Activated CD4-positive, alpha-beta memory T cell treated with anti-CD3 and anti-CD28 coated beads for 36 hours (primary cell): ENCODE measurements around the gene EML1. TPM values are rescaled to one million over a fixed set of nuclear protein-coding genes. Genes with fewer than 3 reads are reported as not detected.
A peak's percentile ranks its signal among the peaks of the same experiment; 100 is the strongest.

Experiments
- CTCF ChIA-PET: fragments of 350-600 bp; sonication (Branson Sonifier 250); formaldehyde crosslinking; loops from one replicate; lab custom pipeline; 2021; ENCODE audit warnings: antibody characterized with exemption, inconsistent platforms; lab: Charles Lee
- POLR2A ChIA-PET: fragments of 350-600 bp; sonication (Branson Sonifier 250); formaldehyde crosslinking; loops from one replicate; lab custom pipeline; 2021; ENCODE audit warnings: antibody characterized with exemption; lab: Charles Lee
- DNase-seq: peaks from one replicate; pipeline ENCODE4 v3.0.0-alpha.2; 2020
- H3K27ac Mint-ChIP-seq: one replicate; pipeline ENCODE4 v1.8.0; 2021; ENCODE audit warnings: mixed read lengths
- H3K27me3 Mint-ChIP-seq: one replicate; pipeline ENCODE4 v1.8.0; 2021; ENCODE audit warnings: mixed read lengths
- H3K36me3 Mint-ChIP-seq: one replicate; pipeline ENCODE4 v1.8.0; 2021; ENCODE audit warnings: mixed read lengths
- H3K4me1 Mint-ChIP-seq: one replicate; pipeline ENCODE4 v1.8.0; 2021; ENCODE audit warnings: low read depth, mixed read lengths
- H3K4me3 Mint-ChIP-seq: one replicate; pipeline ENCODE4 v1.8.0; 2021; ENCODE audit warnings: mild to moderate bottlenecking, mixed read lengths
- H3K9me3 Mint-ChIP-seq: one replicate; pipeline ENCODE4 v1.8.0; 2021; ENCODE audit warnings: mixed read lengths
- intact Hi-C: fragments of 100-400 bp; cut with micrococcal nuclease; formaldehyde crosslinking; loops from one replicate; pipeline ENCODE4 v1.15.1; 2023
- total RNA-seq, 2 experiments: library from RNA; stranded (reverse); gene quantifications; one replicate each; pipeline ENCODE4 v1.2.3, GENCODE V29; 2021

EML1 gene
- total RNA-seq, 2 experiments from 2014 or later, result 1.5 to 1.9 TPM

DNA sequence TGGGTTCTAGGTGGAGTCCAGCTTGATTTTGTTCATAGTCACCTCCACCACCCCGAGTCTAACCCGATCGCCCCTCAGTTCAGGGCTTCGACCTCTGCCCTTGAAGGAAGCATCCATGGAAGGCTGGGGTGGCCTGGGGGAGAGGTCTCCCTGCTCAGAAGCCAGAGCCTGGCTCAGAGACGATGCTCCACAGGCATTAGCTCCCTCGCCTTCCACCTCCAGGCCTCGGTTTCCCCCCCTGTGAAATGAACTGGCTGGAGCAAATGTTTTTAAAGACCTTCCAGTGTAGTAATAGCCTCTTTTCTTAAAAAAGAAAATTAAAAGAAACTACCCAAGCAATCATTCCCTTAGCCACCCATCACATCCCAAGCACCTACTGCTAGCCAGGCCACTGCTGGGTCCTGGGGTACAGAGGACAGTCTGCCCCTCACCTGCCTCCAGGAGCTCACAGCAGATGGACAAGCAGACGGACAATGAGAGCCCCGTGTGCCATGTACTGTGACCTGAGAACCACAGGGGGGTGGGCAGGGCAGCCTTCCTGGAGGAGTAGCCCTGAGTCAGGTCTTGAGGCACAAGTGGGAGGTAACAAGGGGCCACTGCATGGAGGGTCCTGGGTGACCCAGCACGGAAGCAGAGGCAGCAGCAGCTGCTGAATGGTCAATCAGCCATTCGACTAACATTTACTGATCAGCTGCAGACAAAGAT, 42.3 kb upstream of the EML1 start:
- Mint-ChIP-seq H3K36me3 (no peaks in the 10 kb centered on the region), H3K4me1 (peaks cover 18% of the 10 kb centered on the region), H3K27me3 (peaks cover 37% of the 10 kb centered on the region), H3K9me3 (no peaks in the 10 kb centered on the region), H3K4me3 (no peak overlapping the region), H3K27ac (no peak overlapping the region)
- CTCF ChIA-PET, result no interaction called here
- DNase-seq, result no peak
- intact Hi-C loops, result no loop called here
- POLR2A ChIA-PET, result no interaction called here

DNA sequence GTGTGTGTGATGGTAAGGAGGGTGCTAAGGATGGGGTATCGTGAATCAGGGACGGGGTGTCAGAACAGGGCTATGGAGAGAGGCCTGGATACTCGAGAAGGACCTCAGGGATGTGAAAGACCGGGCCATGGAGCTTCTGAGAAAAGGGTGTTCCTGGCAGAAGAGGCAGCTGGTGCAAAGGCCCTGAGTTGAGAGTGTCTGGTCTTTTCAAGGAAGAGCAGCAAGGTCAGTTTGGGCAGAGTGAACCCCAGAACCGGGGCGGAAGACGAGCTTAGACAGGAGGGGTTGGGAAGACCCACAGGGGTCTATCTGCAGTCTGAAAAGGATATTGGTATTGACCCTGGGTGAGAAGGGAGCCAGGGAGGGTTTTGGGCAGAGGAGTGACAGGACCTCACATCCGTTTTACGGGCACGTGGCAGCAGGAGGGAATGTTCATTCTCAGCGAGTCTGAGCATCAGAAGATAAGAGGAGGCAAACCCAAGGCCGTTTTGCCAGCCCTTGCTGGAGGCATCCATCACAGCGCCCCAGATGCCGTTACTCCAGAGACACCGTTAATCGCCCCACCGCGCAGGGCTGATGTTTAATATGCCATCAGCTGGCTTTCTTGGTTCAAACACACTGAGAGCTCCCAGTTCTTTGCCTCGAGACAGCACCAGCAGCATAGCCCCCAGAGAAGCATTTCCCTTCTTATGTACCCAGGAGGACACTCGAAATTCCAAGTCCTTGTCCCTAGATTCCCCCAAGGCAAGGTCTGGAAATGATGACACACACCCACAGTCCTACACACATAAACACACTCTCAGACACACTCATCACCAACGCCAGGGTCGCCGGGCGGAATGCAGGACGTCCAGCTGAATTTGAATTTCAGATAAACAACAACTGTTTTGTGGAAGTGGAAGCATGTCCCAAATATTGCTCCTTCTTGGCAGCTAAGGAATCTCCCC, 41.4 kb upstream of the EML1 start:
- ChIA-PET POLR2A (no interaction called here), CTCF (interaction anchor here (1.3 kb wide), 1 partner anchor 22 kb away, joined by 3 read pairs; no protein-coding TSS in a partner anchor)
- Mint-ChIP-seq H3K4me1 (peaks cover 14% of the 10 kb centered on the region), H3K9me3 (no peaks in the 10 kb centered on the region), H3K27ac (no peak overlapping the region), H3K27me3 (peaks cover 43% of the 10 kb centered on the region), H3K36me3 (no peaks in the 10 kb centered on the region), H3K4me3 (no peak overlapping the region)
- intact Hi-C loops, result no loop called here
- no peak for DNase-seq

DNA sequence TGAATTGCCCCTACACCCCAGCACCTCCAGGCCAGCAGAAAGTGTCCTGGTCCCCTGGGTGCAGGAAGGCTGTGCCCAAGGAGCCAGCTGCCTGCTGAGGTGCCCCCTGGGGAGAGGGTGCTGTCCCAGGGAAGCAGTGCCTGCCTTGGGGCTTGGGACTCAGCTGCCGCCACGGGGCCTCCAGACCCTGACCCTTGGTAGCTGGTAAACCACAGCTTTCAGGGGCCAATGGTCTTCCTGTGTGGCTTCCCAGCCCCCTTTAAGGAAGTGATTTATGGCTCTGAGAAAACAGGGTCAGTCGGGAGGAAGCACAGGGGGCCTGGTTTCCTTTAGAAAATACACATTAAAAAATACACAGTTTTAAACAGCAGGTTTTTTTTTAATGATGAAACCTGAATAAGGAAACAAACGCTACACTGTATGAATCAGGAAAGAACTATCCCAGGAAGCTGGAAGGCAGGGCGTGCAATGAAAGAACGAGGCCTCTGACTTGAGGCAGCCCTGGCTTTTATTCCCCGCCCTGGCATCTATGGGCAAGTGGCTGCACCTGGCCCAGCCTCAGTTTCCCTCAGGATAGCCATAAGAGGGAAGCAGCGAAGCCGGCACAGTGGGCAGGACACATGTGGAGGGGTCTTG, 40.6 kb upstream of the EML1 start:
- intact Hi-C loops, result no loop called here
- ChIA-PET POLR2A (no interaction called here), CTCF (interaction anchor here (1.3 kb wide), 1 partner anchor 23 kb away, joined by 3 read pairs; no protein-coding TSS in a partner anchor)
- DNase-seq, result no peak
- H3K27ac Mint-ChIP-seq, result no peak overlapping the region
- H3K4me3 Mint-ChIP-seq, result no peak overlapping the region
- H3K9me3 Mint-ChIP-seq, result no peaks in the 10 kb centered on the region
- no peaks in the 10 kb centered on the region for H3K36me3 Mint-ChIP-seq
- H3K27me3 Mint-ChIP-seq, result peaks cover 43% of the 10 kb centered on the region
- H3K4me1 Mint-ChIP-seq, result peaks cover 14% of the 10 kb centered on the region

DNA sequence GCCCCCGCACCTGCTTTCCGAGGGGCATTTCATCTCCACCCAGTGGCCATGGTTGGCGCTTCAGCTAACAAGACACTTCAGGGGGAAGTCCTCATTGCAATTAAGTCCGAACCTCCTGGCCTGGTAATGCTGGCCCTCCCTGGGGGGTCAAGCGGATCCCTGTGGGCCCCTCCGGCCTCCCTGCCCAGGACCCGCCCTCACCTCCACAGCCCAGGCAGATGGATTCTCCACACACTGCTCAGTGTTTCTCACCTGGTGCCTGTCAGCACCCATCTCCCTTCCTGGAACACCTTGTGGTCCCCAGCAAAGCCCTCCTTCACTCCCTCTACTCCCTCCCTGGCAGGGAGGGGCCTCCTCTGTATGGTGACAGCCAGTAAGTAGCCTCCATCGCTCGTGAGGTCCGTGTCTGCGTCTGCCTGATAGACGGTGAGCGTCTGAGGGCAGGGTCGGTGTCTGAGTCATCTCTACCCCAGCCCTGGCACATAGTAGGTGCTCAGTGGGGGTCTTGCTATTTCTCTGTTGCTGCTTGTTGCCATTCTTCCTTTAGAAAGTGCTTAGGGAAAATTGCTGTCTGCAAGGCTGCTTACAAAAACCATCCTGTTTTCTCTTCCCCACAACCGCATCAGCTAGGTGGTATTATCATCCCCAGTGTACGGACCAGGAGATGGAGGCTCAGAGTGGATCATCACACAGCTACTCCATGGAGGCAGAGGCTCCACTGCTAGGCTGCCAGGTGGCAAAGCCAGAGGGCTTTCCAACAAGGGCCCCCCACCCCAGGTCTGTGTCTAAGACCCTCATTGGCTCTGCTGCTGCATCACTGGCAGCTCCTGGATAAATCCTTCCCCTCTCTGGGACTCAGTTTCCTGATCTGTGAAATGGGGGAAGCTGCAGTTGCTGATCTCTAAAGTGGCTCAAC, 39.7 kb upstream of the EML1 start:
- Mint-ChIP-seq H3K4me1 (peaks cover 23% of the 10 kb centered on the region), H3K36me3 (no peaks in the 10 kb centered on the region), H3K9me3 (no peaks in the 10 kb centered on the region), H3K4me3 (no peak overlapping the region), H3K27ac (no peak overlapping the region), H3K27me3 (peaks cover 43% of the 10 kb centered on the region)
- no peak for DNase-seq
- intact Hi-C loops, result no loop called here
- POLR2A ChIA-PET, result no interaction called here
- CTCF ChIA-PET, result no interaction called here

DNA sequence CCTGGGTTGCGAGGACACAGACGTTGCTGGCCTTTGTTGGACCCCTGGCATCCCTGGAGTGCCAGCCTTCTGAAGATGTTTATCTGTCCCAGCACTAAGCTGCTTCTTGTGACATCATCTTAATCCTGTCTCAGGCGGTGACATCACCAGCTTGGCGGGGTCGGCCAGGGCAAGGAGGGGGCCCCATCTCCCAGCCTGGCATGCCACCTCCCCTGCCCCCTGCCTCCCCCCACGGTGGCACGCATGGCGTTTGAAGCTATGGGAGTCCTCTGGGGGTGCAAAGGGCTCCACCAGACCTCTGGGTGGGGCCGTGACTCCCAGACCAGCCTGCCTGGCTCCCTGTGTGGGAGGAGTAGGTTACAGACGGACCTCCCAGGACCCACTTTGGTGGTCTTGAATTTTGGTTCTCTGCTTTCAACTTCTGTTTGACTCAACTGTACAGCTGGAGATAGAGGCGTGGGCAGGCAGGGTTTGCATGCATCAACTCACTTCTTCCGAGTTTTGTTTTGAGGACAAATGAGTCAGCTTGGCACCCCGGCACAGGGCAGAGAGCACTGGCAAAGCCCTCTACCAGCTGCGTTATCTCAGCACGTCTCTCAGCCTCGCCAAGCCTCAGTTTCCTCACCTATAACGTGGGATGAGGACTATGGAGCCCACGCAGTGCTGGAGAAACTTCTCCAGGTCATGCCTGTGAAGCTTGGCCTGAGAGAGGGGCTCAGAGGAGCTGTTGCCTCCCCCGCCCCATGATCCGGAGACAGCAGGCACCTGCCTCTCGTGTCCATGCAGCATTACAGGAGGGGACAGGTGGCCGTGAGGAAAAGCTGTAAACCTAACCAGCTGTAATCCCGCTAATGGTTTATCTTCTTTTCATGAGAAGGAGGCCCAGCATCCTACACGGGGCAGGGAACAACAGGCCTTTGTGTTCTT, 38.8 kb upstream of the EML1 start:
- Mint-ChIP-seq H3K27me3 (peaks cover 42% of the 10 kb centered on the region), H3K9me3 (no peaks in the 10 kb centered on the region), H3K4me1 (peaks cover 24% of the 10 kb centered on the region), H3K27ac (peak overlapping the region; percentile 18), H3K4me3 (no peak overlapping the region), H3K36me3 (no peaks in the 10 kb centered on the region)
- CTCF ChIA-PET, result interaction anchor here (0.6 to 2.1 kb wide), 2 partner anchors 24 to 480 kb away, joined by 3 to 8 read pairs; no protein-coding TSS in a partner anchor
- intact Hi-C loops, result no loop called here
- POLR2A ChIA-PET, result interaction anchor here (1.0 kb wide), 1 partner anchor 8 kb away, joined by 3 read pairs; no protein-coding TSS in a partner anchor
- peak; percentile 74 for DNase-seq

GRCh38 chr14:99755068-99755405, 38.2 kb upstream of the EML1 start:
- ChIA-PET CTCF (interaction anchor here (2.1 kb wide), 1 partner anchor 25 kb away, joined by 8 read pairs; no protein-coding TSS in a partner anchor), POLR2A (interaction anchor here (1.0 kb wide), 1 partner anchor 8 kb away, joined by 3 read pairs; no protein-coding TSS in a partner anchor)
- Mint-ChIP-seq H3K36me3 (no peaks in the 10 kb centered on the region), H3K9me3 (no peaks in the 10 kb centered on the region), H3K27me3 (peaks cover 42% of the 10 kb centered on the region), H3K4me1 (peaks cover 24% of the 10 kb centered on the region), H3K4me3 (no peak overlapping the region), H3K27ac (no peak overlapping the region)
- no peak for DNase-seq
- intact Hi-C loops, result no loop called here

- H3K4me1 Mint-ChIP-seq, result peaks cover 24% of the 10 kb centered on the region
- H3K4me3 Mint-ChIP-seq, result no peak overlapping the region
- peaks cover 46% of the 10 kb centered on the region for H3K27me3 Mint-ChIP-seq
- DNase-seq, result no peak
- intact Hi-C loops, result loop anchor here (2.0 kb wide), 1 partner anchor 19 kb away; no protein-coding TSS in a partner anchor
- no peaks in the 10 kb centered on the region for H3K36me3 Mint-ChIP-seq
- no peaks in the 10 kb centered on the region for H3K9me3 Mint-ChIP-seq
- POLR2A ChIA-PET, result interaction anchor here (1.0 kb wide), 1 partner anchor 9 kb away, joined by 3 read pairs; no protein-coding TSS in a partner anchor
- CTCF ChIA-PET, result interaction anchor here (2.1 kb wide), 1 partner anchor 26 kb away, joined by 8 read pairs; no protein-coding TSS in a partner anchor
- H3K27ac Mint-ChIP-seq, result no peak overlapping the region
Measured at GRCh38 chr14:99755629-99756603, 37.3 kb upstream of the EML1 start.

GRCh38 chr14:99756796-99757195, 36.4 kb upstream of the EML1 start:
- no peak for DNase-seq
- Mint-ChIP-seq H3K4me3 (no peak overlapping the region), H3K9me3 (no peaks in the 10 kb centered on the region), H3K36me3 (no peaks in the 10 kb centered on the region), H3K27ac (no peak overlapping the region), H3K4me1 (peaks cover 24% of the 10 kb centered on the region), H3K27me3 (peaks cover 41% of the 10 kb centered on the region)
- ChIA-PET CTCF (no interaction called here), POLR2A (no interaction called here)
- intact Hi-C loops, result loop anchor here (2.0 kb wide), 1 partner anchor 18 kb away; no protein-coding TSS in a partner anchor

GRCh38 chr14:99757331-99758070, 35.7 kb upstream of the EML1 start:
- Mint-ChIP-seq H3K4me3 (no peak overlapping the region), H3K27me3 (peaks cover 37% of the 10 kb centered on the region), H3K9me3 (no peaks in the 10 kb centered on the region), H3K4me1 (peaks cover 21% of the 10 kb centered on the region), H3K27ac (no peak overlapping the region), H3K36me3 (no peaks in the 10 kb centered on the region)
- CTCF ChIA-PET, result interaction anchor here (2.4 kb wide), 1 partner anchor 27 kb away, joined by 6 read pairs; no protein-coding TSS in a partner anchor
- peak; percentile 48 for DNase-seq
- POLR2A ChIA-PET, result no interaction called here
- intact Hi-C loops, result loop anchor here (2.0 kb wide), 1 partner anchor 17 kb away; no protein-coding TSS in a partner anchor
